ENCODE results near the gene RARS2.

DNA sequence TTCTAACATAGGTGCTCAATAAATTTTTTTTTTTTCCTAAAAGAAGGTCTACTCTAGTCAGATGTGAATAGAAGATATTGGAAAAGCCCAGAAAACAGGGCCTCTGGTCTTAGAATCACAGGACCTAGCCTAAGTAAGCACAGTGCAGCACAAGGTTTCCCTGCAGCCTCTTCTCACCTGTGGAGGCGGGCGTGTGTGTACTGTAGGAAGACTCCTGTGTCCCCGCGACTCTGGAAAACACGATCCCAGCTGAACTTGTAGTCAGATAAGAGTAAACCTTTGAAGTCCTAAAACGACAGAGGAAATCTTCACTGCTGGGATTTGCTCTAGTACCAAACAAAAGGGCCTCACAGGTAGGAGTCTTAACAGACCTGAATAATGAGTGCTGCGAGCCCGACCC is 71.3 kb downstream of the RARS2 start:
- TF ChIP-seq POLR2A (IDR thresholded peaks at IDR 0.05) (no peak), POLR2AphosphoS5 (IDR thresholded peaks at IDR 0.05) (no peak)
- TF ChIP-seq, protein P1, sequence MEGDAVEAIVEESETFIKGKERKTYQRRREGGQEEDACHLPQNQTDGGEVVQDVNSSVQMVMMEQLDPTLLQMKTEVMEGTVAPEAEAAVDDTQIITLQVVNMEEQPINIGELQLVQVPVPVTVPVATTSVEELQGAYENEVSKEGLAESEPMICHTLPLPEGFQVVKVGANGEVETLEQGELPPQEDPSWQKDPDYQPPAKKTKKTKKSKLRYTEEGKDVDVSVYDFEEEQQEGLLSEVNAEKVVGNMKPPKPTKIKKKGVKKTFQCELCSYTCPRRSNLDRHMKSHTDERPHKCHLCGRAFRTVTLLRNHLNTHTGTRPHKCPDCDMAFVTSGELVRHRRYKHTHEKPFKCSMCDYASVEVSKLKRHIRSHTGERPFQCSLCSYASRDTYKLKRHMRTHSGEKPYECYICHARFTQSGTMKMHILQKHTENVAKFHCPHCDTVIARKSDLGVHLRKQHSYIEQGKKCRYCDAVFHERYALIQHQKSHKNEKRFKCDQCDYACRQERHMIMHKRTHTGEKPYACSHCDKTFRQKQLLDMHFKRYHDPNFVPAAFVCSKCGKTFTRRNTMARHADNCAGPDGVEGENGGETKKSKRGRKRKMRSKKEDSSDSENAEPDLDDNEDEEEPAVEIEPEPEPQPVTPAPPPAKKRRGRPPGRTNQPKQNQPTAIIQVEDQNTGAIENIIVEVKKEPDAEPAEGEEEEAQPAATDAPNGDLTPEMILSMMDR (IDR thresholded peaks at IDR 0.05), result no peak
